Lower leg skin (tissue), 4 donors: ENCODE data around the gene CPTP. TPM values are rescaled to one million over a fixed set of nuclear protein-coding genes. Genes with fewer than 3 reads are reported as not detected.

ENCODE experiments used
- DNase-seq, 2 donors: peaks; one replicate each; pipeline ENCODE4 v3.0.0-alpha.2; 2019; ENCODE audit warnings: low spot score in 2 of 2
- H3K4me3 ChIP-seq: fragments of 200-600 bp; sonication (generic); 2 replicates; pipeline ENCODE4 v1.5.1; 2017; ENCODE audit warnings: mild to moderate bottlenecking, low read depth; ENCODE audit not compliant: poor library complexity, severe bottlenecking
- POLR2A ChIP-seq, 2 donors: fragments of 450-650 bp; IDR thresholded peaks; one replicate each; pipeline ENCODE4 v1.6.1; 2016 to 2017; ENCODE audit warnings: antibody characterized with exemption in 2 of 2, mild to moderate bottlenecking in 1 of 2, moderate library complexity in 1 of 2
- WGBS, 2 donors: methylation state at CpG; one replicate each; pipeline ENCODE4 v1.1.5; 2018; 5-methylcytosine and 5-hydroxymethylcytosine counted together
- intact Hi-C: fragments of 100-400 bp; cut with DNase I; formaldehyde crosslinking; loops from one replicate; pipeline ENCODE4 v1.15.0; 2023; ENCODE audit warnings: low total_unique reads
- total RNA-seq, 4 donors: library from RNA; depleted of rRNA; stranded (reverse); fragments of >200 nt; gene quantifications; one replicate each; pipeline ENCODE4 v1.1.0, GENCODE V29; 2016
- TF ChIP-seq, protein P1 (sequence below), 3 donors: fragments of 450-650 bp; IDR thresholded peaks; one replicate each; pipeline ENCODE4 v1.5.1; 2016; ENCODE audit warnings: antibody characterized with exemption in 3 of 3, mild to moderate bottlenecking in 3 of 3, moderate library complexity in 2 of 3

CPTP gene
- total RNA-seq, 4 donors from 2014 or later = 51.0 to 62.9 (median 57.4) TPM

DNA sequence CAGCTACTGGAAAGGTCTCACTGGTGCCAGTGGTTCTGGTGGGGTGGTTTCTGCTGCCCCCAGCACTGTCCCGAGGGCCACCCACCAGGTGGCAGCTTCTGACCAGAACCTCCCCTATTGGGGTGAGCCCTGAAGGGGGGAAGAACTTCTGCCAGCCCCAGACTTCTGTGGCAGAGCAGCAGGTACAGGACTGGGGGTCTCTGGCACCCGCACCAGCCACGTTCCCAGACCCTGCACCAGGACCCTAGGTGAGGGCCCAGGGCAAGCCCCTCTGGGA lies 14.6 kb upstream of the CPTP start:
- no peak overlapping the region for H3K4me3 ChIP-seq
- intact Hi-C loops = no loop called here
- no peak for DNase-seq
- WGBS, 2 donors = 33 to 71% methylated on average over 1 to 3 of the region's 3 CpGs
- TF ChIP-seq POLR2A (IDR thresholded peaks at IDR 0.05) = no peak
- TF ChIP-seq, protein P1, sequence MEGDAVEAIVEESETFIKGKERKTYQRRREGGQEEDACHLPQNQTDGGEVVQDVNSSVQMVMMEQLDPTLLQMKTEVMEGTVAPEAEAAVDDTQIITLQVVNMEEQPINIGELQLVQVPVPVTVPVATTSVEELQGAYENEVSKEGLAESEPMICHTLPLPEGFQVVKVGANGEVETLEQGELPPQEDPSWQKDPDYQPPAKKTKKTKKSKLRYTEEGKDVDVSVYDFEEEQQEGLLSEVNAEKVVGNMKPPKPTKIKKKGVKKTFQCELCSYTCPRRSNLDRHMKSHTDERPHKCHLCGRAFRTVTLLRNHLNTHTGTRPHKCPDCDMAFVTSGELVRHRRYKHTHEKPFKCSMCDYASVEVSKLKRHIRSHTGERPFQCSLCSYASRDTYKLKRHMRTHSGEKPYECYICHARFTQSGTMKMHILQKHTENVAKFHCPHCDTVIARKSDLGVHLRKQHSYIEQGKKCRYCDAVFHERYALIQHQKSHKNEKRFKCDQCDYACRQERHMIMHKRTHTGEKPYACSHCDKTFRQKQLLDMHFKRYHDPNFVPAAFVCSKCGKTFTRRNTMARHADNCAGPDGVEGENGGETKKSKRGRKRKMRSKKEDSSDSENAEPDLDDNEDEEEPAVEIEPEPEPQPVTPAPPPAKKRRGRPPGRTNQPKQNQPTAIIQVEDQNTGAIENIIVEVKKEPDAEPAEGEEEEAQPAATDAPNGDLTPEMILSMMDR (IDR thresholded peaks at IDR 0.05) = no peak

DNA sequence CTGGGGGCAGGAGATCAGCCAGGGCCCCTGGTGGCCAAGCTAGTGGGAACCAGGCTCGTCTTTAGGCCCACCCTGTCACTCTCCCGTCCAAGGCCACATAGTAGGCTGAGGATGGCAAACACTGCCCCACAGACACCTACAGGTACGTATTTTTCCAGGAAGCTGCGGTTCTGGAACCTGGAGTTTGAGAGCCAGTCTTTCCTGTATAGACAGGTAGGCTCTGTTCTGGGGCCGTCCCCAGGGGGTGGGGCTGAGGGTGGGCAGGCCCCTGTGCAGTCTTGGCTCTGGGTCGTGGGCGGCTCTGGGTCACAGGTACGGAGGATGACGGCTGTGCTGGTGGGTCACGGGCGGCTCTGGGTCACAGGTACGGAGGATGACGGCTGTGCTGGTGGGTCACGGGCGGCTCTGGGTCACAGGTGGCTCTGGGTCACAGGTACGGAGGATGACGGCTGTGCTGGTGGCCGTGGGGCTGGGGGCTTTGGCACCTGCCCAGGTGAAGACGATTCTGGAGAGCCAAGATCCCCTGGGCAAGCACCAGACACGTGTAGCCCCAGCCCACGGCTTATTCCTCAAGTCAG lies 14.0 kb upstream of the CPTP start:
- TF ChIP-seq POLR2A (IDR thresholded peaks at IDR 0.05) = no peak
- TF ChIP-seq, protein P1 (IDR thresholded peaks at IDR 0.05) = no peak
- H3K4me3 ChIP-seq = no peak overlapping the region
- intact Hi-C loops = no loop called here
- DNase-seq = no peak
- WGBS, 2 donors = 55 to 59% methylated on average over 15 to 21 of the region's 21 CpGs

DNA sequence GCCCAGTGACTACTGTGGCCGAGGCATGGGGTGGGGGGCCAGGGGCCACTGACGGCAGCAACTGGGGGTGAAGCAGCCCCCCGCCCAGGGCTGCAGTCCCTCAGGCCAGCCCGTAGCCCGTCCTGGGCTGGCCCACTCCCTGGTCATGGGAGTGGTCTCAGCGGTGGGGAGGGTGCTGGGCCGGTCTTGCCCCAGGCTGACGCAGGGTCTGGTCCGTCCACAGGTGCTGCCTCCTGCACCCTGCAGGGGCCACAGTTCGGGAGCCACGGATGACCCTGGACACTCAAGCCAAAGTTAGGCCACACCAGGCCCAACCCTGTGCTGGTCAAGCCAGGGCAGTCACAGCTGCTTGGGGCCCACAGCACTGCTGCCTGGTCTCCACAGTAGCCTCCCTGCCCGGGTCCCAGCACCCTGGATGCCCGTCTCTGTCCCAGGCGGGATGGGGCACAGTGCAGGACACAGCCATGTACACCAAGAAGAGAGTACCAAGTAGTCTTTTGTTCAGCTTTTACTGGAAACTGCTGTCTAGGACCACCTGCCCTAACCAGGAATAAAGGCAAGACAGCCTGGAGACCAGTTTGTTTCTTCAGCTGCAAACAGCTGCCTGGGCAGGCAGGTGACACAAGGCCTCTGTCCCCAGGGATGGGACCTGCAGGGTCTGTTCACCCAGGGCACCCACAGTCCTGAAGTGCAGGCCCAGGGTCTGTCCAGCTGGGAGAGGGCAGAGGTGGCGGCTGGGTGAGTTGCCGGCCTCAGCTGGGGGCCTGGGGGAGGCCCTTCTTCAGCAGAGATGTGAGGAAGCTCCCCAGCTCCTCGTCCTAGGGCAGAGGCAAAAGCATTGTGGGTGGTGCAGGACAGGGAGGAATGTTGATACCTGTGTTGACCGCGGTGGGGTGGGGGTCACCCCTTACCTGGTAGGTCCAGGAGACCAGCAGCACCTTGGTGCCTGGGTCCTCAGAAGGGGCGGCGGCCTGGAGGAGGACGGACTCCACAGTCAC lies 13.2 kb upstream of the CPTP start:
- intact Hi-C loops = no loop called here
- 85 to 93% methylated on average over 11 to 19 of the region's 22 CpGs for WGBS, 2 donors
- TF ChIP-seq, protein P1 (IDR thresholded peaks at IDR 0.05) = no peak
- no peak for TF ChIP-seq POLR2A (IDR thresholded peaks at IDR 0.05)
- no peak for DNase-seq
- H3K4me3 ChIP-seq = no peak overlapping the region

DNA sequence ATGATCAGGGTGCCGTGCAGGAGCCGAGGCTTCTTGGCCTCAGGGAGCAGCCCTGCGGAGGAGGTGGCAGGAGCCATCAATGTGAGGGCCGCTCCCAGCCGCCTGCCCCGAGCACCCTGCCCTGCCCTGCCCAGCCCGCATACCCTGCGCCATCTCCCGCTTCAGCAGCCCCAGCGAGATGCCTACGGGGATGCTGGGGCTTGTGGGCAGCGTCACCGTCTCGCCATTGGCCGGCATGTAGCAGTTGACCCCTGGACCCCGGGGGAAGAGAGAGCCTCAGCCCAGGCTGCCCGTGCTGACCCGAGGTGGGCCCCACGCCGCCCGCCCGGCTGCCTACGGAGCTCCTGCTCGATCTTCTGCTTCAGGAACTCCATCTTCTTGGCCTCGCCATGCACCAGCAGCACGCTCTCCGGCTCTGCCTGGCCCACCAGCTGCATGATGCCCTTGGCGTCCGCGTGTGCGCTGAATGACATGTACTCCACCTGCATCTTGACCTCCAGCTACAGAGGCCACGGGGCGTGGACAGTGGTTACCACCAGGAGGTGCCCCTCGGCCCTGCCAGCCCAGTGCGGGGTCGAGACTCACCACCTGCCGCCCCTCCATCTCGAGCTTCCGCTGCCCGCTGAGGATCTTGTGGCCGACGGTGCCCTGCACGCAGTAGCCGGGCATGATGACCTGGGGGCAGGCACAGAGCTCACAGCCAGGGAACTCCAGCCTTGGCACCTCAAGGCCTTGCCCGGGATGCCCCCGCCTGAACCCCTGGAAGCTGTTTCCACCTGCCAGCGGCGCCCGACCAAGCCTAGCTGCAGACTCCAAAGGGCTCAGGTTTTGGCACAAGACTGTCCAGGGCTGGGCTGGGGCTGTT lies 11.9 kb upstream of the CPTP start:
- H3K4me3 ChIP-seq = no peak overlapping the region
- DNase-seq = no peak
- WGBS, 2 donors = 90 to 91% methylated on average over 29 to 49 of the region's 49 CpGs
- no peak for TF ChIP-seq POLR2A (IDR thresholded peaks at IDR 0.05)
- intact Hi-C loops = no loop called here

DNA sequence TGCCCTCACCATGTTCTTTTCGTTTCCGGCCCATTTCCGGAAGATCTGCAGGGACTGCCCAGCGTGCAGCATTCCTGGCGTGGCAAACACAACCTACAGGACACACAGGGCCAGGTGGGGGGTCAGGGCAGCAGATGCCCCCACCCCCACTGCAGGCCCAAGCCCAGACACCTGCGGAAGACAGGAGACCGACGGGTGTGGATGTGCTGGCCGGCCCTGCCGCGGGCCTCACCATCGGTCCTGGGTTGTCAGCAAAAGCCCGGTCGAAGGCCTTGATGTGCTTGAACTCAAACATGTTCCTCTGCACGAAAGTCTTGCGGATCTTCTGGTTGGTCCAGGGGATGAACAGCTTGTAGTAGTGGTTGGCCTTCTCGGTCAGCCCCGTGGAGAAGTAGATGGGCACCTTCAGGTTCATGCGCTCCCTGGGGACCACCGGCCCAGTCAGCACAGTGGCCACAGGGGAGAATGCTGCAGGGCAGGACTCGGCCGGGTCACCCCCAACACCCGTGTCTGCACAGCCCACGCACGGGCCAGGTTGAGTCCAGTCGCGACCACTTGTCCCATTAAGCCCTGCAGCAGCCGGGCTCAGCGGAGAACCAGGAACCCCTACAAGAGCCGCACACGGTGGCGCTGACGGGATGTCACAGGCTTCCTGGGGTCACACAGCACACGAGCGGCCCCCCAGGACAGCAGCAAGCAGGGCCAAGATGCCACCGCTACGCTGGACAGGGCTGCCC lies 10.9 kb upstream of the CPTP start:
- no peak for DNase-seq
- no peak for TF ChIP-seq POLR2A (IDR thresholded peaks at IDR 0.05)
- TF ChIP-seq, protein P1 (IDR thresholded peaks at IDR 0.05) = no peak
- intact Hi-C loops = no loop called here
- whole genome bisulfite sequencing, 2 donors = 90 to 91% methylated on average over 27 to 32 of the region's 37 CpGs
- H3K4me3 ChIP-seq = no peak overlapping the region
